NCI-H2227 (cell line): ENCODE data around the gene PPBP.
"Not testable (repeated sequence)": the region's sequence is repeated elsewhere in the genome, so short reads cannot be mapped to it uniquely, and the experiment has no call there.

Experiments used
- DNase-seq: peaks from one replicate; lab custom pipeline; 2025; ENCODE audit not compliant: unreplicated experiment; lab: John Stamatoyannopoulos, UW

PPBP gene

DNA sequence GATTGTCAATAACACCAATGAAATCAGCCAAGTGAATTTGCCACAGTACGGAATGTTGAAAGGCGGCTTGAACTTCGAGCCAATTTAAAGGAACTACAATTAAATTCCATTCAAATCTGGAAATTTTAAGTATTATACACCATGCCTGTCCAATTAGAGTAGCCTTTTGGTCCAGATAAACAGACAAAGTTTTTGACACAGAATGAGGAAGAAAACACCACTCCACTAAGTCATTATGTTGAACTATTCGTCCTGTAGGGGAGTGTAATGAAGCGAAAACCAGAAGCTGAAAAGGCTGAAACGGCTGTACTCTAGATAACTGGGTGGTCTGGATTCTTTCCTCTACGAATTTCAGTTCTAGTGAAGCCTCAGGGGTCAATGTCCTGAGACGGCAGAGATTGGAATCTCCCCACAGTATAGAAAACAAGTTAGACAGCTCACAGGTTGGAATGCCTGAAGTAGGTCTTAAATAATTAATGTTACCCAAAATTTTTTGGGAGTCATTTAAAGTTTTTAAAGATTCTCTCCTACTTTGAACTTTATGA, 37.5 kb downstream of the PPBP start:
- not testable (repeated sequence) for DNase-seq

DNA sequence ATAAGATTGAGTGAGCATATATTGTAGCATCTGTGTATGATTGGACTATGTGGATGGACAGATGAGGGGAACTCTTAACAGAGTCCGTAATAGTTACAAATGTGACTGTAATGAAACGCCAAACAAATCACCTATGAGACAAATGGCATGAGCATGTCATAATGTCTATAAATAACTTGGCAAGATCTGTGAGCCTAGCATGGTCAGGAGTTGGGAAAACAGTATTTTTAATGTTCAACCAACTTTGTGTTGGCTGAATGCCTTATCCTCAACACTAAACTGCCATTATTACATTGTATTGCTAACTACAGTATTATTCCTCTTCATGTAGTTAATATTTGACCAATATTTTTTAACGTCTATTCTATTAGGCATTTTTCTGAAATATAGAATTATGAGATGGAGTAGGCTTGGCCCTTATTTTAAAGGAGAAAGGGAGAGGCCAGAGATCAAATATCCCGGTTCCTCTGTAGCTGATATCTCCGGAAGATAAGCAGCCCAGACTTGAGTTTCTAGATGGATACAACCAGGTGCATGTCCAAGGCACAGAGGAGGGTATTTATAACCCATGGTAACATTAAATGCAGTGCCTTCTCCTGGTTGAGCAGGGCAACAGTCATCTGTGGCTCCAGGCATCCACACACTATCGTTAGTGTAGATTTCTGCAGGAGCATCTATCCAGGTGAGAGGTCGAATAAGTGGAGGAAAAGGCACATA, 38.8 kb downstream of the PPBP start:
- DNase-seq = no peak

DNA sequence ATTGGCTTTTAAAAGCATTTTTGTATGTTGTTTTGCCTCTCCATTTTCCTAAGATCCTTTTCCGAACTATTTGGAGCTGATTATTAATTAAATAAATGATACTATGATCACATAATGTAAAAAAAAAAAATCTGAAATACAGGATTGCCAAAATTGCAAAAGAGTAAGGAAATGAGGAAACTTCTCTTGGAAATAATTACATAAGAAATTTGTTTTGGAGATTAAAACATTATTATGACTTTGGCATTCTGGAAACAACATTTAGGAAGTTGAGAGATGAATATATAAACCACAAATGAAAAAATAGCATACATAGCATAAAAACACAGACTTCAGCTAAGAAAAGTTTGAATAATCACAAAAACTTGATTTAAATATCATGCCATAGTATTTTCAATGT, 39.7 kb downstream of the PPBP start:
- DNase-seq = no peak

- no peak for DNase-seq
These were observed 40.6 kb downstream of the PPBP start for GRCh38 chr4:73947239-73947985.

DNA sequence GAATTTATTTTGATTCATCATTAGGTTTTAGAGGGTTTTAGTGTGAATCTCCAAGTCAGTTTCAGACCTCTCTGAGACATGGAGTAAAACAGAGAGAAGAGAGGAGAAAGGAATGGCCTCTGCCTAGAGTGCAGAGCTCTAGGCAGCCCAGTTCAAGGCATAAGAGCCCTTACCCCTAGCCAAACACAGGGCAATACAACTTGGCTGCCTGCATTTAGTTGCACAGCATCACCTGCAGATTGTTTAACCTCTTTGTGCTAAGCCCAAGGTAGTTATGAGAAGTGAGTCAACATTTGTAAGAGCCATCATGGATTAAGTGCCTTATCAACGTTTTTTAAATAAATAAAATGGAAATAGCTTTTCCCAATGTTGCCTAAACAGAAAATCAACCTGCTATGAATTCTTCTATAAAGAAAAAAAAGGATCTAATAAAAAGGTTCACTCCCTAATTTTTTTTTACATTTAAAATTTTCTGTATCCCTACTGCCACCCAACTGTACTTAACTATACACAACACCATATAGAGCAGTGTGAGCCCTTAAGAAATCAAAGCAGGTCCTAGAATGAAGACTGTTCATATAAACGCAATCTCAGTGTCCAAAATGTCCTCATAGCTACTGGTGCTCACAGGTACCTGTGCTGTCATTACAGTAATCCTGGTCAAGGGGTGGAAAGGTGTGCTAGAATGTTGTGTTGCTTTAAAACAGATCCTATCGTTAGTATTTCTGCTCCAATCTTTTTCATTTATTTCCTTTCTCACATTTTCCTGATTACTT, 42.1 kb downstream of the PPBP start:
- no peak for DNase-seq

GRCh38 chr4:73945140-73945539, 42.9 kb downstream of the PPBP start:
- DNase-seq = no peak

GRCh38 chr4:73944061-73944875, 43.7 kb downstream of the PPBP start:
- no peak for DNase-seq

- no peak for DNase-seq
These were observed 44.4 kb downstream of the PPBP start for GRCh38 chr4:73943555-73943954.

- no peak for DNase-seq
These were observed 51.0 kb downstream of the PPBP start for GRCh38 chr4:73936969-73937368.
